Activated CD4-positive, alpha-beta T cell treated with anti-CD3 and anti-CD28 coated beads for 1 hour (primary cell): Measurements from ENCODE around the gene CSRP2.

Source experiments
- DNase-seq: peaks from one replicate; pipeline ENCODE4 v3.0.0-alpha.2; 2020

CSRP2 gene

DNA sequence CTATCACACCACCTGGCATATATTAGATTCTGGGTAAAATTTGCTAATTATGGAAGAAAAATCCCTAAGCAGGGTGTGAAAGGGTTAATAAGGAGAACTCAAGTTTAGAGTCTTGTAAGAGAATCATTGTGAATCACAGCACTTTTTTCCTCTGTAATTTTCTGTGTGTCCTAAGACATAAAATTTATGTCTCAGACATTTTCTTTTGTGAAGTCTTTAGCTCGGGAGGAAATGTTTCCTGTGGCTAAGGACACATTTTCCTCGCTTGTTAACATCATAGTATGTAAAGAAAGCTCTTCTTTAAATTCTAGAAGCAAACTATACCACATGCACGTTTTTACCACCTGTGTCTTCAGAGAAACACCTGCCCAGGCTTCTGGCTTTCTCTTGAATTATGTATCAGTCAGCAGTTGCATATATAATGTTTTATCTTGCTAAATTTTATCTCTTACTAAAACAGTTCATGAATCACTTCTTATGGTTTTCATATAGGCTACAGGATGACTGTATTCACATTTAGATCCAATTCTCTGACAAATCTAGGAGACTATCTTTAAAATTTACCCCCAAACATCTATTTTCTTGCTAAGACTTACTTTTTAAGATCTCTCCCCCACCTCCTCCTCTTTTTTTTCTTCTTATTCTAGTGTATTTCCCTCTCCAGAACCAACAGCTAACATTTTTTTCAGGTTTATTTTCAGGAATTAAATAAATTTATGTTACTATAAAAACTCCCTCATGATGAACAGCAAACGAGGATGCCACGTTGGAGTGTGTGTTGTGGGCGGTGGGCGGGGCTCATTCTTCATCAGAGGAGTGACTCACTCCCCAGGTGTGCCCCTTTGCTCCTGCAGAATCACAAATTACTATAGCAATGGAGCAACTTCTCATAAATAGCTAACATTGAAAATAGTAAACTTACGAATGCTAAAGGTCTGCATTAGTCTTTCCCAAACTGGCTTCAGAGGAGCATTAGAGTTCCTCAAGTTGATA lies 11.6 kb upstream of the CSRP2 start:
- DNase-seq, result peak; percentile 13

DNA sequence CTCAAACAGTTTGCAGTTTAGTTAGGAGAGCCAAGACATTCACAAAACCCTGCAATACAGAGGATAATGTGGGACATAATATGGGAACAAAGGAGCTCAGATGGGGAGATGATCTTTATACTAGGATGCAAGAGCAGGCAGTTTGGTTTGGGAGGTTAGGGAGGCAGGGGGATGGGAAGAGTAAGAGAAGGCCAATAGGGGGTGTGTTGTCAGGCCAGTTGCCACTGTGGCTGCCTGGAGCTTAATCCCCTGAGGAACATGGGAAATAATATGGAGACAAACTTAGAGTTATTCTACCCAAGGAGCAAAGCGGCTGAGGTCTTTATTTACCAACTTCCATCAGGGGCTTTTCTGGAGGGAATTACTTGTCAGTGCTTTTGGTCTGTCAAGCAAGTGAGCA lies 10.0 kb upstream of the CSRP2 start:
- DNase-seq, result no peak

DNA sequence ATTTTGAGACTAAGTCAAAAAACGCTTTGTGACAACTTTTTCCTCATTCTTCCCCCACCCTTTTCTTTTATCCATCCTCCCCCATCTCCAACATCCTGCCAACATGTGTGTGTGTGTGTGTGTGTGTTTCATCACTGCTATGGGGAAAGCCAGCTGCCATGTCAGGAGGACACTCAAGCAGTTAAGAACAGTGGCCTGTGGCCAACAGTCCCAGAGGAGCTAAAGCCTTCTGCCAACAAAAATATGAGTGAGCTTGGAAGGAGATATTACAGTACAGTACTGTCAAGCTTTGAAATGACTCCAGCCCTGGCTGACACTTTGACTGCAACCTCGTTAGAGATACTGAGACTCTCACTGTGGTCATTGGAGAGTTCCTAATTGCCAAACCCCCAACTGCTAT lies 5.0 kb upstream of the CSRP2 start:
- DNase-seq, result no peak

DNA sequence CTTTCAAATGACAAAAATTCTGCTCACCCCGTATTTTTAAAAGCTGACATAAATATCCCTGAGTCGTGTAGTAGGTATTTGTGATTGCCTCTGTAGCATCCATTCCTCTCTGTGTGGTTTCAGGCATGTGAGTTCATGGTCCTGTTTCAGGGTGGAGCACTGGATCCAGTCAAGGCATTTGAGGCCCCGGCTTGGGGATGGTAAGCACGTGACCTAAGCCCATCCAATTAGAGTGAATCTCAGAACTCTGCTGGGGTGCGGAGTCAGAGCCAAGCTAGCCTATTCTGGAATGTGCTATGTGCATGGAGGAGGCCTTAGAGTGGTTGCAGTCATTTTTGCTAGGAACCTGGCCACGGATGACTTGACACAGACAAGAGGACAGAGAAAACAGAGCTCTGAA lies 4.3 kb upstream of the CSRP2 start:
- DNase-seq, result no peak

DNA sequence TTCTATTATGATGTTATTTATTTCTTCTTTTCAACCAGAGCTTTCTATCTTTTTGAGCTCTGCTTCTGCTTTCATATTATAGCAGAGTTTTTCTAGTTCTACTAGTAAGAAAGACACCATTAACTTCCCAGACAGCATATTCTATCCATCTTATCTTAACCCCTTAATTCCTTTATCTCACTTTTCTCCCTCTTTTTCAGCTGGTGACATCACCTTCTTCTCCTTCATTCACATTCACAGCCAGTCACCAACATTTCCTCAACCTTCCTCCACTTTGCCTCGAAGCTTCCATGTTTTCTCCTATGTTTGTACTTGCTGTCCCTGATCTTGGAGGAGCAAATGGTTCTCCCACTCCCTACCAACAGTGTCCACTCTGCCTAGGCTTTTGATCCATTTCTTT lies 3.5 kb upstream of the CSRP2 start:
- no peak for DNase-seq

DNA sequence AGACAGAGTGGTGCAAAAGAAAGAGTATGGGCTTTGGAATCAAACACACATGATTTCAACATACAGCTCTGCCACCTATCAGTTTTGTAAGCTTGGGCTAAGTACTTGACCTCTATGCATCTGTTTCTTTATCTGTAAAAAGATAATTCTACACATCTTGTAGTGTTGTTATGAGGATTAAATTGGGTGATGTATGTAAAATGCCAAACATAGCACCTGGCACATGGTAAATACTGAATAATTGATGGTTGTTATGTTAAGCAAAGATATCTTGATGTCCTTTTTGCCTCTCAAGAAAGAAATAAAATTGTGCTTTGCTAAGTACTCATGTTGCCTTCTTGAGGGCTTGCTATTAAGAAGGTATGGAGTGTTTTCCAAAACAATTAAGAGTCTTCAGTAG lies 2.3 kb upstream of the CSRP2 start:
- DNase-seq, result no peak

DNA sequence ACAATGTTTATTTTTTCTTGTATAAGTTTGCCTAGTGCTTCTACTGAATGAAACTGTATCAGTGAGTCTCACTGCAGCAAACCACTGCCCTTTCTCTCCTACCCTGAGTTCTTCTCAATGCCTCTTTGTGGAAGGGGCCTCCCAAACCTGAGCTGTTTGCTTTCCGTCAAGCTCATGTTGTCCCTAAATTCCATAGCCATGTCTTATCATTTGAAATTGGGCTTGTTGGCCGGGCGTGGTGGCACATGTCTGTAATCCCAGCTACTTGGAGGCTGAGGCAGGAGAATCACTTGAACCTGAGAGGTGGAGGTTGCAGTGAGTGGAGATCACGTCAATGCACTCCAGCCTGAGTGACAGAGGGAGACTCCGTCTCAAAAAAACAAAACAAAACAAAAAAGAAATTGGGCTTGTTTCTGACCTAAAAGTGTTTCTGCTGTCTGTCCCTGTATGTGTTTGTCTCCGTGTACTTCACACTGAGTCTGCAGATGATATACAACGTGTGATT lies 1.8 kb upstream of the CSRP2 start:
- DNase-seq, result no peak

DNA sequence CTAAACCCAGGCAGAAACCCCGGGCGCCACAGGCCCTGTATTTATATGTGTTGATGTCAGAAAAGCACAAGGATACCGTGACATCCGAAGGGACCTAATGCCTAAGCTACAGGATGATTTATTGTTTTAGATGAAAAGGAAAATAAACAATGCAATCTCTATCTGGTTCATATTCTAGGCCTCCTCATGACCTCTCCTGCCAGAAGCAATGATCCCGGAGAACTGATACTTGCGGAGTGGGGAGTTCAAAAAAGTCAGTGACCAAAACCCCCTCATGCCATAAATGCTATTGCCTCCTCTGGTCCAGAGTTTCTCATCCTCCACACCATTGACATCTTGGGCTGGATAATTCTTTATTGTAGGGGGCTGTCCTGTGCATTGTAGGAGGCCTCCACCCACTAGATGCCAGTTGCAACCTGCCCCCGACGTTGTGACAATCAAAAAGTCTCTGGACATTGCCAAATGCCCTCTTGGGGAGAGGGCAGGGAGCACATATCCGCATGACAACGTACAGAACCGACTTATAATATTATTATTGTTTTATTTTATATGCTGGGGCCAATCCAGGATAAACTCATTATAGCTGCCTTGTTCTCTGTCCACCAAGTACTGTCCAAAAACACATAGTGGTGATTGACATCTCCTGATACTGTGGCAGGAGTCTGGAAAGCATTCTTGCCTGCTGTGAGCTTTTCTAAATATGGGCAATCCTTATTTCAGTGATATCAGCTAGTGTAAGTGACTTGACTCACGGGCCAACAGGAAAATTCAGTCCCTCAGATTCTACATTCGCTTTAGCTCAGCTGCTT lies 1.1 kb upstream of the CSRP2 start:
- no peak for DNase-seq

DNA sequence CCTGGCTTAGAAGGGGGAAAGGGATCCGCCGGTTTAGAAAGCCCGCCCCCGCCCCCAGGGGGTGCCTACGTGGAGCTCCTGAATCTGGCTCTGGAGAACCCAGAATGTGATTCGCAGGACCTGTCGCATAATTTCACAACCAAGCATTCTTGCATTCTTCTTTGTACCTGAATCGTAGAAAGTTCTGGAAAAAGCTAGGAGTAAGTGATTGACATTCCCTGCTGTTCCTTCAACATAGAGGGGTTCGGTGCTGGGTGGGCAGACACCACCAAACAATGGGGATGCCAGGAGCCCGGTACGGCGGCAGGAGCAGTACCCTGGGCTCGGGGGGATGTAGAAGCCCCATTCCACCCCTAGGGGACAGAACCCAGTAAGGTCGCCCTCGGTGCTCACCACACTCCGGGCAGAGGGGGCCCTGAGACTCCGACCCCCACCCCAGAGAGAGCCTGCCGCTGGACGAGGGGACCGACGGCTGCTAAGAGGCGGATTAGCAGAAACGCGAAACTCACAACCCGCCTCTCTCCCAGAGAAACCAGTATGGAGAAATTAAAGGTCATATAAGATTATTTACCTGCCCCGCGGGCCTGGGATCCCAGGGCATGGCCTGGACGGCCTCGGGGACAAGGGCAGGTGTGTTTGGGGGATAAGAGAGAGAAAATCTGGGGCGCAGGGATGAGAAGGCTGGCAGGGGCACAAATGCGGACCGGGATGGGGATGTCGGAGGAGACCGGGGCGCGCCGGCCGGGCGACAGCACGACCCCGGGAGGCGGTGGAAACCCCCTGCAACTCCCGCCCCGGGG lies 520 bp downstream of the CSRP2 start:
- DNase-seq, result no peak

DNA sequence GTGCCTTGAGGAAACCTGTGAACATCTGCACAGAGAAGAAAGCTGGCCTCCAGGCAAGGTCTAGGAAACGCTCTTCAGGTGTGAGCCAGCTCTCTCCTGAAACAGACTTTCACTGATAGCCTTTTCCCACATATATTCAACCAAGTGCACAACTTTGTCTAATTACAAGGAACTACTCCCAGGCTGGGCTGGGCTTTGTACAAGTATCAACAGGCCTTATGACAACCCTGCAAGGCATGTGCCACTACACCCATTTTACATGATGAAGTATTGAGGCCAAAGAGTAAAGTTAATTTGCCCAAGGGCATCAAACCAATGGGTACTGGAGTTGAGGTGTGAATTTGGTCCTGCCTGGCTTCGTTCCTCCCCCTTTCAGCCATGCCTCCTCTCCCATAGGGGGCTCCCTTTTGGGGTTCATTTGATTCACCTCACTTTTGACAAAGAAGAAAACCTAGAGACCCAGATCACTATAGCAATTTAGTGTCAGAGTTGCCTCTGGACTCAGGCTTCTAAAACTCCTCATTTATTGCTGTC lies 2.1 kb downstream of the CSRP2 start:
- no peak for DNase-seq

DNA sequence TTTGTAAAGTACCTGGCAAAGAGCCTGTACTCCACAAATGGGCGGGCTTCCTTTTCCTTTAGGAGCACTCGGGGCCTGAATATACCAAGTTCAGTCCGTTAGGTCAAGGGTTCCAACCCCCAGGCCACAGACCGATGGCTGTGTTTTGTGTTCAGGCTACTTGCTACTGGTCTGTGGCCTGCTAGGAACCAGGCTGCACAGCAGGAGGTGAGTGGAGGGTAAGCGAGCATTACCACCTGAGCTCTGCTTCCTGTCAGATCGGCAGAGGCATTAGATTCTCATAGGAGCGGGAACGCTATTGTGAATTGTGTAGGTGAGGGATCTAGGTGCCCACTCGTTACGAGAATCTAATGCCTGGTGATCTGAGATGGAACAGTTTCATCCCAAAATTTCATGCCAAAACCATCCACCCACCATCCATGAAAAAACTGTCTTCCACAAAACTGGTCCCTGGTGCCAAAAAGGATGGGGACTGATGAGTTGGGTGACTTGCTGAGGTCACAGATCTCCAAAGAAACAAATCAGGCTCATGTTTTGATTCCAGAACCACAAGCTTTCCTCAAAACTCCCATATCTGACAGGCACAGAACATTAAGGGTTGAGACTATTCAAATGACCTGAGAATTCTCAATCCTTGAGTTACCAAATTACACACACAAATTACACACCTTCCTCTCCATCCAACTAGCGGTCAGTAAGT lies 4.2 kb downstream of the CSRP2 start:
- DNase-seq, result no peak

DNA sequence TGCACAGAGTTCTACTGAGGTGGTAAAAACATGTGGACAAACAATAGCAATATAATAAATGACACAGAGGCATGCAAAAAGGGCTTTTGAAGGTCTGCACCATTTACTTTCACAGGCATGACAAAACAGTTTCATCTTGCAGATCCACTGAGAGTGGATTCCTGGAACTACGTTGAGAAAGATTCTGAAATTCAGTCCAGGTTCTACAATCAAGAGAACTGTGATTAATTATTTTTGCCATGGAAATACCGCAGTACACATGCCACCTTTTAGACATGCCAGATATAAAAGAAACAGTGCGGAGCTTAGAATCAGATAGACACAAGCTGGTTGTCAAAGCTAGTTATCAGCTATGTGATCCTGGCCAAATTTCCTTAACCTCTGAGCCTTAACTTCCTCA lies 4.8 kb downstream of the CSRP2 start:
- no peak for DNase-seq

DNA sequence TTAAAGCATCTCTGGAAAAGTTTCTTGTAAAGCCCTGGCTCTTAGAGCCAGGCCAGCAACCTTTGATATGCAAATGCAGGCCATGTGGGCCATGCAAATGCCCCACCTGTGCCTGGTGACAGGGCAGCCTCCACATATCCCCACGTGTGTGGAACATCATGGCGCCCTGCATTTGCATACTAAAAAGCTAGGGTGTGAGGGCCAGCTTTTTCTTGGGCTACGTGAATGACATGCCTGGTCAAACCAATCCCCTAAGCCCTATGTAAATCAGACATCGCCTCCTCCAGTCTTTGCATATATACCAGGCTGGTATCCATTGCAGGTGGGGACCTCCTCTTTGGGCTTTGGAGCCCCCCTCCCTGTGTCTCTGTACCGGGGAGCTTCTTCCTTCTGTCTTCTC lies 6.4 kb downstream of the CSRP2 start:
- no peak for DNase-seq

DNA sequence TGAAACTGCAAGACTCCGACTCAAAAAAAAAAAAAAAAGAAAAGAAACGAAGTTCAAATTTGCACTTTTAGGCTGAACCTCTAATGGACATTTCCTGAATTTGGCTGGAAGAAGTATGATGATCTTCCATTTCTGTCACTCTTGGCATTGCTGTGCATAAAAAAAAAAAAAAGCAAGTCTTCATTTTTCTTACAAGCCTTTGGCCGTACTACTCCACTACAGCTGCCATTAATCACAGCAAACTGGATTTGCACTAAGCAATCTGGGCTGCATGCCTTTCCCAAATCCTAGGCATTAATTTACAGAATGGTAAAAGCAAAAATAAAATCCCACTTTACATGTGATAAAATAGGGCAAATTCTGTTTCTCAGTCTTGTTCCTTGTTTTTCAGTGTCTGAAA lies 7.1 kb downstream of the CSRP2 start:
- DNase-seq, result no peak

DNA sequence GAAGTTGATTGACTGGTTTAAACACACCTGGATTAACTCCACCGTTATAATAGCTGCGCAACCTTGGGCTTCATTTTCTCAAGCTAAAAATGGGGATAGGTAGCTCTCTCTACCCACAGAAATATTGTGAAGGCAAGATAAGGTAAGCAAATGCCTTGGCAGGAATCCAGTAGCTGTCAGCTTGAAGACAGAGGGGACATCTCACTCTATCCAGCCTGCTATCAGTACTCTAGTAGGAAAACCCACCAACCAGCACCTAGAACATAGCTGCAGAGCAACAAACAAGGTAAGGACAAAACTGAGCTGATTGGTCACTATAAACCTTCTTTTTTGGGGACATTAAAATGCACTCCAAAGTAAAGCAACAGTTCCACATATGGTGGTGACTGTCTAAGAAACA lies 7.7 kb downstream of the CSRP2 start:
- DNase-seq, result no peak

DNA sequence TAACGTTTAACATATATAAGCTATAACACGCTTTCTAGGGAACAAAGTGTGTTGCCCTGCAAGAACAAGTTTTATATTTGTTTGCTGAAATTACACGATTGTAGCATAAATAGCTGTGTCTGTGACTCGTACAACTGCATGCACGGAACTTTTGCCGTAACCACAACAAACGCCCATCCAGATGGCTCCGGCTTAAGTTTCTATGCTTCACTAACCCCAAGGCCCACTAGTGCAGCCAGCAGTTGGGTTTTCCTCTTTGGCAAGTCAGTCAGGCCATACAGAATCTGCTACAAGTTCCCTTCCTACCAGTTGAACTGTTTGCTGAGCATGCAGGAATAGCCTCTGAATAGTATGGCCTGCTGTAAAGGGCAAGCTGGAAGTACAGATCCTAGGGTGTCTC lies 12.1 kb downstream of the CSRP2 start:
- DNase-seq, result no peak

DNA sequence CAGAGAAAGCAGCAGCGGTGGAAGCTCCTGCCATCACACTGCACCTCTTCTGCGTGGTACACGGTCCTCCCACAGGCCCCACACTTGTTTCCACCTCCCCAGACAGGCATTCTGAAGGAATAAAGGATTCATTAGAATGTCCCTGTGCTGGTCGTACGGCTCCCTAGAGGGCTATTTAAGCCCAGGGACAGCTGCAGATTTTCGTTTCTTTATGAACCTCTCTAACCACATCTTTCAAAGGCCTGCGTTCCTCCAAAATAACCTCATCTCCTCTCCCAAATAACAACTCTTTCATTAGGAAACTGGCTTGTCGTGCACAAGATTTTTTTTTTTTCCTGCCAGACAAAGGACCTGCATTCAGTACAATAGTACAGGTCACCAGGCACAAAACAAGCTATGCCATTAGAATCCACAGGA lies 12.7 kb downstream of the CSRP2 start:
- DNase-seq, result no peak

DNA sequence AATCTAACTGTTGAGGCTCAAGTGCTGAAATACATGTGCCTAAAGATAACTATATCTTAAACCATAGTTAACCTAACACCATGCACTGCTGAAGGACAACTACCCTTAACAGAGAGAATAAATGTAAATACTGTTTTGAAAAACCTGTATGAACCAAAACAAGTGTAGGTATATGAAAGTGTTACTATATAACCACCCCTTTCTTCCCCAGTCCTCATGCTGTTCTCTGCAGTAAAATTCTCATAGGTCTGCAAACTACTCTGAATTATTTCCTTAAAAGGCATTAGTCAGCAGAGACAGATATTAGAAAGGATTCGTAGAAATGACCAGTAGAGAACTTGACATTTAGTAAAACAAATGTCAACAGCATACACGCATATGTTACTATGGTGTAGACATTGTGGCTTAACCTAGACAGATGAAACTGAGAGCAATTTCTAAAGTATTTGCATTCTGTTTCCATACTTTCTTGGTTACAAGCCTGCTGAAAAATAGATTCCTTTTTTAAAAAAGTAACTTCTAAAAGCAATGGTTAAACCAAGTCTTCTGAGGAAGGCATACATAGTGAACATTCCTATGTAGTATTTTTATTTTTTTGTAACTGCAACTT lies 13.9 kb downstream of the CSRP2 start:
- no peak for DNase-seq

DNA sequence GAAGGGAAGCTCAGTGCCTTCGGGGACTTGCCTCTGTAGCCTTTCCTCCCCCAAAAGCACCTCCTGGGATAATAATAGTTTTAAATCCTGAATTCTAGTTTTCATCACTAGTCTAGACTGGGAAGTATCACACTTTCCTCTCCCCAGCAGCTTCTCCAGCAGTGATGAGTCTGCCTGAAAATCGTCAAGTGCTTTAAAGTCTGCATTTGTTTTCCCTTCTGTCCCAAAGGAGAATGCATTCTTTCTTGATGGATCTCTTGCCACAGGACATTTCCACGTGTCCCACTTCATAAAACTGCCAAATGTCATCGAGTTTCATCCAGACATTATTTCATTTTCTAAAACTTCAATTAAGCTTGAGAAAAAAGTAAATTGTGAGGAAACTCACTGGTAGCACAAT lies 15.0 kb downstream of the CSRP2 start:
- DNase-seq, result no peak

DNA sequence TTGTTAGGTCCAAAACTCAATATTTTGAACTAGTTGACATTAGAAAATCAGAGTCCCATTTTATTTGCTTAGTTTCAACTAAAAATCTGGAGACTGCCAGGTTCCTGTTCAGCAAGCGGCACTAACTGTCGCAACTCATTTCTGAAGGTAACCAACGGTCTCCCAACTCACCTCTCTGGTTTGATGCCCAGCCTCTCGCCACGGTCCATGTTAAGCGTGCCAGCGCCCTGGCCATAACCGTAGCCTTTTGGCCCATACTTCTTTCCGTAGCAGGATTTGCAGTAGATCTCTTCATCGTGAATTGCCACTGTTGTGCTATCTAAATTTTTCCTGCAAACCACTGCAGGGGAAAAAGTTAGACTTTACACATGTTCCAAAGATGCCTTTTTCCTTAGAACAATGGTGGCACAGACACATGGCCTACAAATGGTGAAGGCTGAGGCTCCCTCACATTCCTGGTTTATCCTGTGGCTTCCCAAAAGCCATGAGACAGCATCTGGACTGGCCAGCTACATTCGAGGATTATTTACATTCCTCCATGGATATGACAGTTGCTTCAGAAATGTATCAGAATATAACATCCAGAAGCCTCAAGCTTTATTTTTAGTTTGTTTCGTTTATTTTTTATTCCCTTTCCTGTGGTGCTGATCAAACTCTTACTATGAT lies 15.7 kb downstream of the CSRP2 start:
- DNase-seq, result no peak

DNA sequence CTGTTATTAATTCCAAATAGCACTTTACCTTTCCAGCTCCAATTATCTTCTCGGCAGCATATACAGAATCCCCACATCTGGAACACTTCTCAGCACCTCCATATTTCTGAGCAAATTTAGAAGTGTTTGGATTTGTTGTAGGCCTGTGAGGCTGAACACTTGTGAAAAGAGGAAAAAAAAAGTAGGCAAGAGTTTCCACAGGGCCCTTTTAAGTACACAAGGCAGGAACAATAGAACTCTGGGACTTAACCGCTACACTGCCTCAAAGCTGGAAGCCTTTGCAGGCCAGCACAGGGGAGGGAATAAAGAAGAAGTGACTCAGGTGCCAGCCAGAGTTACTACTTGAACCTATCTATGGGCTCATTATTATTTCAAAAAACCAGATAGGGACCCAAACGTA lies 18.6 kb downstream of the CSRP2 start:
- DNase-seq, result no peak
